Activated T-cell treated with anti-CD3 and anti-CD28 coated beads for 4 hours (primary cell): ENCODE data around the gene TNFRSF21.
"Not testable (repeated sequence)": the region's sequence is repeated elsewhere in the genome, so short reads cannot be mapped to it uniquely, and the experiment has no call there.

Experiments used
- DNase-seq: peaks from one replicate; pipeline ENCODE4 v3.0.0-alpha.2; 2020

The TNFRSF21 gene

GRCh38 chr6:47321577-47321976 is 11.9 kb upstream of the TNFRSF21 start:
- no peak for DNase-seq

- DNase-seq = no peak
Measured at GRCh38 chr6:47319867-47320266, 10.2 kb upstream of the TNFRSF21 start.

- no peak for DNase-seq
Measured at GRCh38 chr6:47319382-47319781, 9.7 kb upstream of the TNFRSF21 start.

- DNase-seq = no peak
Measured at GRCh38 chr6:47318236-47318989, 8.7 kb upstream of the TNFRSF21 start.

GRCh38 chr6:47315181-47315580 is 5.5 kb upstream of the TNFRSF21 start:
- DNase-seq = not testable (repeated sequence)

- no peak for DNase-seq
Measured at GRCh38 chr6:47310131-47310480, 401 bp upstream of the TNFRSF21 start.

GRCh38 chr6:47308552-47309290 is 984 bp downstream of the TNFRSF21 start:
- no peak for DNase-seq

- no peak for DNase-seq
Measured at GRCh38 chr6:47308198-47308517, 1.5 kb downstream of the TNFRSF21 start.

- DNase-seq = no peak
Measured at GRCh38 chr6:47307362-47308197, 2.1 kb downstream of the TNFRSF21 start.

GRCh38 chr6:47306887-47307286 is 2.8 kb downstream of the TNFRSF21 start:
- DNase-seq = no peak

- no peak for DNase-seq
Measured at GRCh38 chr6:47303861-47304260, 5.8 kb downstream of the TNFRSF21 start.

- no peak for DNase-seq
Measured at GRCh38 chr6:47303342-47303741, 6.4 kb downstream of the TNFRSF21 start.

- no peak for DNase-seq
Measured at GRCh38 chr6:47302043-47302442, 7.7 kb downstream of the TNFRSF21 start.

GRCh38 chr6:47301441-47301840 is 8.3 kb downstream of the TNFRSF21 start:
- DNase-seq = no peak

- no peak for DNase-seq
Measured at GRCh38 chr6:47300417-47300816, 9.3 kb downstream of the TNFRSF21 start.

- DNase-seq = no peak
Measured at GRCh38 chr6:47299965-47300364, 9.7 kb downstream of the TNFRSF21 start.

GRCh38 chr6:47298475-47298874 is 11.2 kb downstream of the TNFRSF21 start:
- no peak for DNase-seq

- no peak for DNase-seq
Measured at GRCh38 chr6:47294990-47295389, 14.7 kb downstream of the TNFRSF21 start.

- no peak for DNase-seq
Measured at GRCh38 chr6:47292944-47293343, 16.8 kb downstream of the TNFRSF21 start.

GRCh38 chr6:47292027-47292426 is 17.7 kb downstream of the TNFRSF21 start:
- DNase-seq = no peak

- no peak for DNase-seq
Measured at GRCh38 chr6:47290124-47290834, 19.4 kb downstream of the TNFRSF21 start.

- no peak for DNase-seq
Measured at GRCh38 chr6:47288267-47289090, 21.2 kb downstream of the TNFRSF21 start.
